ENCODE measurements around the gene NUF2. TPM values are rescaled to one million over a fixed set of nuclear protein-coding genes. Genes with fewer than 3 reads are reported as not detected.

The NUF2 gene
- total and polyA plus RNA-seq, 8 donors, result 0.17 to 0.54 (median 0.33) TPM; not detected in 2

GRCh38 chr1:163399001-163399400 lies 77.2 kb downstream of the NUF2 start:
- Histone ChIP-seq H3K36me3 (no peaks in the 10 kb centered on the region), H3K4me1 (no peaks in the 10 kb centered on the region), H3K9me3 (no peaks in the 10 kb centered on the region), H3K27ac (no peak overlapping the region), H3K4me3 (no peak overlapping the region), H3K27me3 (no peaks in the 10 kb centered on the region)
- FAIRE-seq (no peak), DNase-seq (no peak), ATAC-seq (no peak)
- 69 to 78% methylated on average over 5 of the region's 5 CpGs for WGBS, 2 donors
- intact Hi-C loops (cut with DNase I), result no loop called here
- no peak for TF ChIP-seq CTCF (IDR thresholded peaks at IDR 0.05)

DNA sequence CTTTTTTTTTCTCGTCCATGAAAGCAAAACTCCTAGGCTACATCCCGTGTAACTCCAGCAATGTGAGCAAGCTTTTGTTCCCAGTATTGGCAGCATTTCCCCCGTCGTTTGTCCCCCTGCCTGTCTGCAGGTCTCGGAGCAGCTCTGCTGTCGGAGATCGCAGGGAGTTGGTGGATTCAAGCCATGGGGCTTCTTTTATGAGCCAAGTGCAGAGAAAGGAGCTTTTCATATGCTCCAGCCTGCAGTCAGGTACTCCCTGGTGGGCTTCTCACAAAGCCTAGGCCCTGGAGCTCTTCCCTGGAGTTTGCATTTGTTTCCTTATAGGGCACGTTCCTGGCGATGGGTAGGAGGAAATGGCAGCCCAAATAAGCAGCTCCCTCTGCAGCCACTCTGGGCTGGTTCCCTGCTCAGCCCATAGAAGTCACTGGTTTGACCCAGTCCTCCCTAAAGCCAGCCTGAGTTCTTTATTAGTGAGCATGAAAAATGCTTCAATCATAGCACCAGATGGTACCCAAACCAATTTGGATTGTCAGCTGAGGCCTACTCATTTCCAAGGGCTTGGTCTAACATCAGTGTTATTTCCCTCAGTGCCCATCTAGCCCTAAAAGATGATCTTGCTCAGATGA lies 78.3 kb downstream of the NUF2 start:
- Histone ChIP-seq H3K4me1 (no peaks in the 10 kb centered on the region), H3K27me3 (no peaks in the 10 kb centered on the region), H3K9me3 (no peaks in the 10 kb centered on the region), H3K4me3 (no peak overlapping the region), H3K27ac (no peak overlapping the region), H3K36me3 (no peaks in the 10 kb centered on the region)
- DNase-seq (no peak), FAIRE-seq (no peak), ATAC-seq (no peak)
- intact Hi-C loops (cut with DNase I), result no loop called here
- 55 to 56% methylated on average over 9 of the region's 9 CpGs for WGBS, 2 donors
- TF ChIP-seq CTCF (IDR thresholded peaks at IDR 0.05), result no peak

GRCh38 chr1:163401211-163401610 lies 79.5 kb downstream of the NUF2 start:
- WGBS, 2 donors, result 56 to 68% methylated on average over 3 of the region's 3 CpGs
- Histone ChIP-seq H3K9me3 (no peaks in the 10 kb centered on the region), H3K27me3 (no peaks in the 10 kb centered on the region), H3K27ac (no peak overlapping the region), H3K4me3 (no peak overlapping the region), H3K36me3 (no peaks in the 10 kb centered on the region), H3K4me1 (no peaks in the 10 kb centered on the region)
- DNase-seq (no peak), FAIRE-seq (no peak), ATAC-seq (no peak)
- intact Hi-C loops (cut with DNase I), result no loop called here
- no peak for TF ChIP-seq CTCF (IDR thresholded peaks at IDR 0.05)

Other genes with a start within 250 kb of the NUF2 start
- 10 to 100 TPM; 10.0 to 32.4 (median 16.5) TPM for gene RGS5, start 119.0 kb upstream of the NUF2 start, total RNA-seq
- gene RGS5, start 119.0 kb upstream of the NUF2 start, polyA plus RNA-seq, result 10 to 100 TPM in 1 of 2 donors, 1 to 10 TPM in 1; 3.4 to 25.9 TPM